Measurements from ENCODE around the gene SAMD4A.

Gene SAMD4A

GRCh38 chr14:54774824-54775223 is 207.9 kb downstream of the SAMD4A start:
- no peaks in the 10 kb centered on the region for H3K4me1 ChIP-seq (ENCODE audit: low read depth, poor library complexity, severe bottlenecking)
- H3K4me3 ChIP-seq (IDR thresholded peaks at IDR 0.05; ENCODE audit: insufficient read depth, low read depth, low read length), result no peak overlapping the region
- H2AFZ ChIP-seq (ENCODE audit: low read depth), result no peak overlapping the region
- H3K27me3 ChIP-seq (ENCODE audit: insufficient read depth, low read depth), result no peaks in the 10 kb centered on the region
- H3K27ac ChIP-seq, result no peak overlapping the region
- TF ChIP-seq CTCF (conservative IDR thresholded peaks at IDR 0.05; ENCODE audit: low read depth, low read length), result no peak
- no peaks in the 10 kb centered on the region for H4K20me1 ChIP-seq (ENCODE audit: insufficient read depth)
- no peak overlapping the region for H3K9ac ChIP-seq
- no peaks in the 10 kb centered on the region for H3K36me3 ChIP-seq (ENCODE audit: insufficient read depth)
- no peak overlapping the region for H3K4me2 ChIP-seq
- H3K79me2 ChIP-seq (ENCODE audit: insufficient read depth, low read depth), result no peaks in the 10 kb centered on the region

- no peak overlapping the region for H3K27ac ChIP-seq
- no peak overlapping the region for H3K4me2 ChIP-seq
- no peak overlapping the region for H3K9ac ChIP-seq
- H3K79me2 ChIP-seq (ENCODE audit: insufficient read depth, low read depth), result no peaks in the 10 kb centered on the region
- no peak overlapping the region for H2AFZ ChIP-seq (ENCODE audit: low read depth)
- H3K36me3 ChIP-seq (ENCODE audit: insufficient read depth), result no peaks in the 10 kb centered on the region
- H4K20me1 ChIP-seq (ENCODE audit: insufficient read depth), result no peaks in the 10 kb centered on the region
- no peak for TF ChIP-seq CTCF (conservative IDR thresholded peaks at IDR 0.05; ENCODE audit: low read depth, low read length)
- no peaks in the 10 kb centered on the region for H3K27me3 ChIP-seq (ENCODE audit: insufficient read depth, low read depth)
- no peaks in the 10 kb centered on the region for H3K4me1 ChIP-seq (ENCODE audit: low read depth, poor library complexity, severe bottlenecking)
- no peak overlapping the region for H3K4me3 ChIP-seq (IDR thresholded peaks at IDR 0.05; ENCODE audit: insufficient read depth, low read depth, low read length)
Observed at GRCh38 chr14:54775486-54776140, 208.7 kb downstream of the SAMD4A start.

GRCh38 chr14:54776361-54777001 is 209.6 kb downstream of the SAMD4A start:
- H3K4me3 ChIP-seq (IDR thresholded peaks at IDR 0.05; ENCODE audit: insufficient read depth, low read depth, low read length), result no peak overlapping the region
- no peaks in the 10 kb centered on the region for H3K36me3 ChIP-seq (ENCODE audit: insufficient read depth)
- no peak overlapping the region for H3K4me2 ChIP-seq
- no peaks in the 10 kb centered on the region for H3K4me1 ChIP-seq (ENCODE audit: low read depth, poor library complexity, severe bottlenecking)
- H3K27ac ChIP-seq, result no peak overlapping the region
- H4K20me1 ChIP-seq (ENCODE audit: insufficient read depth), result no peaks in the 10 kb centered on the region
- no peak overlapping the region for H3K9ac ChIP-seq
- no peak for TF ChIP-seq CTCF (conservative IDR thresholded peaks at IDR 0.05; ENCODE audit: low read depth, low read length)
- no peak overlapping the region for H2AFZ ChIP-seq (ENCODE audit: low read depth)
- no peaks in the 10 kb centered on the region for H3K27me3 ChIP-seq (ENCODE audit: insufficient read depth, low read depth)
- no peaks in the 10 kb centered on the region for H3K79me2 ChIP-seq (ENCODE audit: insufficient read depth, low read depth)

GRCh38 chr14:54777395-54777794 is 210.5 kb downstream of the SAMD4A start:
- peaks cover 6% of the 10 kb centered on the region for H3K4me1 ChIP-seq (ENCODE audit: low read depth, poor library complexity, severe bottlenecking)
- H3K4me3 ChIP-seq (IDR thresholded peaks at IDR 0.05; ENCODE audit: insufficient read depth, low read depth, low read length), result no peak overlapping the region
- no peaks in the 10 kb centered on the region for H3K79me2 ChIP-seq (ENCODE audit: insufficient read depth, low read depth)
- no peaks in the 10 kb centered on the region for H4K20me1 ChIP-seq (ENCODE audit: insufficient read depth)
- no peak overlapping the region for H3K9ac ChIP-seq
- no peak overlapping the region for H3K4me2 ChIP-seq
- no peak overlapping the region for H3K27ac ChIP-seq
- H3K27me3 ChIP-seq (ENCODE audit: insufficient read depth, low read depth), result no peaks in the 10 kb centered on the region
- TF ChIP-seq CTCF (conservative IDR thresholded peaks at IDR 0.05; ENCODE audit: low read depth, low read length), result no peak
- no peaks in the 10 kb centered on the region for H3K36me3 ChIP-seq (ENCODE audit: insufficient read depth)
- H2AFZ ChIP-seq (ENCODE audit: low read depth), result no peak overlapping the region

Measured in KMS-11 (cell line).